Caco-2 (cell line): Measurements from ENCODE around the gene TTLL9. TPM values are rescaled to one million over a fixed set of nuclear protein-coding genes. Genes with fewer than 3 reads are reported as not detected.

ENCODE experiments used
- BruUV-seq: library from RNA; stranded (reverse); fragments of 400-500 nt; replicated peaks from 2 replicates; lab custom pipeline; 2021; lab: Mats Ljungman, UMichigan
- CTCF ChIA-PET: fragments of 300-600 bp; sonication (Branson Sonifier 250); formaldehyde crosslinking; loops from one replicate; lab custom pipeline; 2022; ENCODE audit warnings: antibody characterized with exemption; lab: Charles Lee
- POLR2A ChIA-PET: fragments of 300-600 bp; sonication (Branson Sonifier 250); formaldehyde crosslinking; loops from one replicate; lab custom pipeline; 2022; ENCODE audit warnings: antibody characterized with exemption; lab: Charles Lee
- DNase-seq, 2 experiments: peaks; one replicate each; pipeline versions ENCODE4 v3.0.0 to v3.0.0-alpha.2; 2020 to 2022
- H3K27me3 ChIP-seq: replicated peaks from 2 replicates; pipeline ENCODE4 v1.6.0; 2011; ENCODE audit warnings: low read length; ENCODE audit not compliant: control insufficient read depth, insufficient read depth
- H3K36me3 ChIP-seq: 2 replicates; pipeline ENCODE4 v1.5.1; 2011; ENCODE audit warnings: low read length; ENCODE audit not compliant: control insufficient read depth, insufficient read depth
- H3K4me1 ChIP-seq: fragments of 250-450 bp; sonication (Bioruptor Pico); 2 replicates; pipeline ENCODE4 v1.5.1; 2020; ENCODE audit warnings: mild to moderate bottlenecking
- H3K4me3 ChIP-seq: 2 replicates; pipeline ENCODE4 v1.5.1; 2011; ENCODE audit warnings: low read depth, mild to moderate bottlenecking, control low read depth, low read length
- H3K9me3 ChIP-seq: fragments of 250-450 bp; sonication (Bioruptor Pico); 2 replicates; pipeline ENCODE4 v1.5.1; 2020; ENCODE audit warnings: mild to moderate bottlenecking, moderate library complexity
- H3K27ac Mint-ChIP-seq: one replicate; pipeline ENCODE4 v1.8.0; 2022; ENCODE audit warnings: mixed read lengths; ENCODE audit not compliant: unreplicated experiment
- H3K27me3 Mint-ChIP-seq: one replicate; pipeline ENCODE4 v1.8.0; 2022; ENCODE audit warnings: mixed read lengths; ENCODE audit not compliant: insufficient read depth, unreplicated experiment
- H3K36me3 Mint-ChIP-seq: one replicate; pipeline ENCODE4 v1.8.0; 2022; ENCODE audit warnings: mild to moderate bottlenecking, mixed read lengths; ENCODE audit not compliant: insufficient read depth, unreplicated experiment
- H3K4me1 Mint-ChIP-seq: one replicate; pipeline ENCODE4 v1.8.0; 2022; ENCODE audit warnings: low read depth, mixed read lengths; ENCODE audit not compliant: unreplicated experiment
- H3K4me3 Mint-ChIP-seq: one replicate; pipeline ENCODE4 v1.8.0; 2022; ENCODE audit warnings: mild to moderate bottlenecking, moderate library complexity, mixed read lengths; ENCODE audit not compliant: unreplicated experiment
- H3K9me3 Mint-ChIP-seq: one replicate; pipeline ENCODE4 v1.8.0; 2022; ENCODE audit warnings: mixed read lengths; ENCODE audit not compliant: unreplicated experiment
- CTCF ChIP-seq, 2 experiments: fragments of 200-600 bp in 1 of 2; IDR thresholded peaks; 1 replicate in 1 of 2; 2 replicates in 1 of 2; pipeline versions ENCODE4 v1.5.1 to v1.8.0; 2011 to 2022; ENCODE audit warnings: antibody characterized with exemption in 1 of 2, control low read depth in 1 of 2, inconsistent platforms in 1 of 2, low read depth in 1 of 2, low read length in 1 of 2, mild to moderate bottlenecking in 1 of 2, moderate library complexity in 1 of 2; ENCODE audit not compliant: insufficient read depth in 1 of 2, severe bottlenecking in 1 of 2, unreplicated experiment in 1 of 2
- intact Hi-C: fragments of 100-400 bp; cut with micrococcal nuclease; formaldehyde crosslinking; loops from one replicate; pipeline ENCODE4 v1.10.0; 2022; ENCODE audit not compliant: unreplicated experiment
- total RNA-seq: library from RNA; stranded (reverse); gene quantifications from 2 replicates; pipeline ENCODE4 v1.2.3, GENCODE V29; 2022

The TTLL9 gene
- total RNA-seq, 1 experiment from 2014 or later, result not detected

GRCh38 chr20:31840906-31841816 is 29.3 kb upstream of the TTLL9 start:
- peaks cover 4% of the 10 kb centered on the region for H3K4me1 ChIP-seq
- peaks cover 1% of the 10 kb centered on the region for H3K4me1 Mint-ChIP-seq
- no TSS peak for BruUV-seq
- no peak for TF ChIP-seq CTCF (IDR thresholded peaks at IDR 0.05; ENCODE audit: insufficient read depth in 1 of 2, low read depth in 1 of 2, low read length in 1 of 2, severe bottlenecking in 1 of 2, unreplicated experiment in 1 of 2)
- ChIA-PET CTCF (interaction anchor here (0.6 kb wide), 1 partner anchor 20 kb away, joined by 4 read pairs; no protein-coding TSS in a partner anchor), POLR2A (no interaction called here)
- no peaks in the 10 kb centered on the region for H3K36me3 Mint-ChIP-seq
- no peak overlapping the region for H3K27ac Mint-ChIP-seq
- H3K36me3 ChIP-seq, result no peaks in the 10 kb centered on the region
- H3K4me3 ChIP-seq, result no peak overlapping the region
- intact Hi-C loops, result no loop called here
- H3K9me3 ChIP-seq, result no peaks in the 10 kb centered on the region
- no peaks in the 10 kb centered on the region for H3K27me3 Mint-ChIP-seq
- H3K27me3 ChIP-seq, result no peaks in the 10 kb centered on the region
- no peak overlapping the region for H3K4me3 Mint-ChIP-seq
- H3K9me3 Mint-ChIP-seq, result no peaks in the 10 kb centered on the region
- DNase-seq, result no peak

DNA sequence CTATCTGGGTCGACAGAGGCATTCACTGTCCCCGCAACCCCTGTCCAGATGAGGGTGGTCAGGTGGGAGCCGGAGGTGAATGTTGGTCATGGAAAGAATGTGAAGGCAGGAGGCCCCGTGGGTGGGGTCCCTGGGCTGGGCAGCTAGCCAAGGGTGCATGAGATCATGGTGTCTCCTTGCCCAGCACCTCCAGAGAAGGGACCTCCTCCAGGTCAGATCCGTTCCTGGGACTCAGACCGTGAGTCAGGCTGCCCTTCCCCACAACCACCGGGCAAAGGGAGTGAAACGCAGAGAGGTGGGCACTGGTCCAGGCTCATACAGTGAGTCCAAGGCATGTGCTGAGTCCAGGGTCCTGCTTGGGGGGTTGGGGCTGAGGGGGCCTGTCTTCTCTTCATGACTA is 28.5 kb upstream of the TTLL9 start:
- no peaks in the 10 kb centered on the region for H3K9me3 ChIP-seq
- ChIA-PET POLR2A (no interaction called here), CTCF (no interaction called here)
- no TSS peak for BruUV-seq
- 0 out of 2 replicates have a peak, but pooled peaks cover 2% of the 10 kb centered on the region for H3K27me3 ChIP-seq
- Mint-ChIP-seq H3K36me3 (no peaks in the 10 kb centered on the region), H3K4me1 (no peaks in the 10 kb centered on the region), H3K27ac (no peak overlapping the region), H3K4me3 (no peak overlapping the region), H3K27me3 (no peaks in the 10 kb centered on the region), H3K9me3 (no peaks in the 10 kb centered on the region)
- no peak for TF ChIP-seq CTCF (IDR thresholded peaks at IDR 0.05; ENCODE audit: insufficient read depth in 1 of 2, low read depth in 1 of 2, low read length in 1 of 2, severe bottlenecking in 1 of 2, unreplicated experiment in 1 of 2)
- no peak overlapping the region for H3K4me3 ChIP-seq
- DNase-seq, result no peak
- intact Hi-C loops, result no loop called here
- no peaks in the 10 kb centered on the region for H3K4me1 ChIP-seq
- H3K36me3 ChIP-seq, result no peaks in the 10 kb centered on the region

- H3K4me1 ChIP-seq, result no peaks in the 10 kb centered on the region
Measured at GRCh38 chr20:31842471-31843157, 27.8 kb upstream of the TTLL9 start.

More at GRCh38 chr20:31842471-31843157, 27.8 kb upstream of the TTLL9 start:
- Histone ChIP-seq H3K9me3 (no peaks in the 10 kb centered on the region), H3K27me3 (0 out of 2 replicates have a peak, but pooled peaks cover 3% of the 10 kb centered on the region), H3K4me3 (no peak overlapping the region), H3K36me3 (no peaks in the 10 kb centered on the region)
- Mint-ChIP-seq H3K27ac (no peak overlapping the region), H3K4me1 (no peaks in the 10 kb centered on the region), H3K27me3 (no peaks in the 10 kb centered on the region), H3K4me3 (no peak overlapping the region), H3K36me3 (no peaks in the 10 kb centered on the region), H3K9me3 (no peaks in the 10 kb centered on the region)
- no peak for DNase-seq
- no TSS peak for BruUV-seq
- POLR2A ChIA-PET, result no interaction called here
- CTCF ChIA-PET, result interaction anchor here (1.3 kb wide), 1 partner anchor 20 kb away, joined by 3 read pairs; no protein-coding TSS in a partner anchor
- intact Hi-C loops, result no loop called here
- TF ChIP-seq CTCF (IDR thresholded peaks at IDR 0.05; ENCODE audit: insufficient read depth in 1 of 2, low read depth in 1 of 2, low read length in 1 of 2, severe bottlenecking in 1 of 2, unreplicated experiment in 1 of 2), result peak in 1 of 2 experiments; percentile 6
